GM19035 (cell line): ENCODE data around the gene TMPRSS7.

Experiments
- ATAC-seq: cut with Tn5 transposase; IDR thresholded peaks from one replicate; pipeline ENCODE4 v1.9.1; 2021; ENCODE audit not compliant: unreplicated experiment

Gene TMPRSS7

GRCh38 chr3:112095731-112096130, 61.2 kb downstream of the TMPRSS7 start:
- no peak for ATAC-seq

GRCh38 chr3:112096176-112096575, 61.6 kb downstream of the TMPRSS7 start:
- ATAC-seq, result no peak

- ATAC-seq, result no peak
These were observed 62.8 kb downstream of the TMPRSS7 start for GRCh38 chr3:112097378-112097777.

- ATAC-seq, result no peak
These were observed 67.4 kb downstream of the TMPRSS7 start for GRCh38 chr3:112101916-112102315.

GRCh38 chr3:112104774-112105173, 70.2 kb downstream of the TMPRSS7 start:
- ATAC-seq, result no peak

GRCh38 chr3:112109322-112109721, 74.8 kb downstream of the TMPRSS7 start:
- ATAC-seq, result no peak

- ATAC-seq, result peak; percentile 45
These were observed 77.4 kb downstream of the TMPRSS7 start for GRCh38 chr3:112111785-112112402.

GRCh38 chr3:112114576-112115160, 80.1 kb downstream of the TMPRSS7 start:
- no peak for ATAC-seq

GRCh38 chr3:112115161-112115739, 80.7 kb downstream of the TMPRSS7 start:
- peak; percentile 42 for ATAC-seq

GRCh38 chr3:112115806-112116383, 81.4 kb downstream of the TMPRSS7 start:
- no peak for ATAC-seq

- no peak for ATAC-seq
These were observed 82.2 kb downstream of the TMPRSS7 start for GRCh38 chr3:112116748-112117186.

GRCh38 chr3:112117415-112117814, 82.9 kb downstream of the TMPRSS7 start:
- ATAC-seq, result no peak

GRCh38 chr3:112117841-112118571, 83.5 kb downstream of the TMPRSS7 start:
- ATAC-seq, result no peak

GRCh38 chr3:112119962-112120836, 85.7 kb downstream of the TMPRSS7 start:
- no peak for ATAC-seq

GRCh38 chr3:112121577-112122547, 87.3 kb downstream of the TMPRSS7 start:
- no peak for ATAC-seq

- no peak for ATAC-seq
These were observed 88.3 kb downstream of the TMPRSS7 start for GRCh38 chr3:112122870-112123269.

GRCh38 chr3:112123548-112123947, 89.0 kb downstream of the TMPRSS7 start:
- ATAC-seq, result no peak

GRCh38 chr3:112124907-112125607, 90.5 kb downstream of the TMPRSS7 start:
- no peak for ATAC-seq

GRCh38 chr3:112126511-112126911, 92.0 kb downstream of the TMPRSS7 start:
- ATAC-seq, result no peak
